Upper lobe of left lung (tissue), 4 donors: ENCODE data around the gene TUBGCP2.

Source experiments
- POLR2A ChIP-seq, 4 donors: fragments of 450-650 bp; IDR thresholded peaks; one replicate each; pipeline ENCODE4 v1.5.1; 2016 to 2017; ENCODE audit warnings: antibody characterized with exemption in 4 of 4, mild to moderate bottlenecking in 2 of 4
- POLR2AphosphoS5 ChIP-seq, 2 donors: sonication (generic); formaldehyde crosslinking; IDR thresholded peaks; one replicate each; pipeline ENCODE4 v1.5.1; 2017; ENCODE audit warnings: antibody characterized with exemption in 2 of 2
- TF ChIP-seq, protein P1 (sequence below), 6 experiments: fragments of 450-650 bp in 4 of 6; fragments of 200-600 bp in 2 of 6; sonication (generic) in 2 of 6; IDR thresholded peaks; one replicate each; pipeline ENCODE4 v1.5.1; 2016 to 2019; ENCODE audit warnings: antibody characterized with exemption in 6 of 6

DNA sequence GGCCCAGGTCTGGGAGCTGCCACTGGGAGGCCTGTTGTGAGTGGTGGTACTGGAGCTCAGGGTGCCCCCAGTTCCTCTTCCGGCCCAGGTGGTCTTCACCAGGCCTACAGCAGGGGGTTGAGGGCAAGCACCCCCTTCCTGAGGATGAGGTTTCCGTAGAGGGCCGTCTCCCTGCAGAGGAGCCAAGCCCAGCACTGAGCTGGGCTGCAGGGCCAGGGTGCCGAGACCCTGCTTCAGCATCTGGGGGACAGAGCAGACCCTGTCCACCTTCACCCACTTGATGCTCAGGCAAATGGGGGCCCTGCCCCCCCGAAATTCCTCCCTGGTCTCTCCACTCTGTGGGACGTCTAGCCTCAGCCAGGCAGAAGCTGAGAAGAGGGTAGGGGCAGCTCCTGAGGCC, 46.6 kb upstream of the TUBGCP2 start:
- TF ChIP-seq, protein P1, sequence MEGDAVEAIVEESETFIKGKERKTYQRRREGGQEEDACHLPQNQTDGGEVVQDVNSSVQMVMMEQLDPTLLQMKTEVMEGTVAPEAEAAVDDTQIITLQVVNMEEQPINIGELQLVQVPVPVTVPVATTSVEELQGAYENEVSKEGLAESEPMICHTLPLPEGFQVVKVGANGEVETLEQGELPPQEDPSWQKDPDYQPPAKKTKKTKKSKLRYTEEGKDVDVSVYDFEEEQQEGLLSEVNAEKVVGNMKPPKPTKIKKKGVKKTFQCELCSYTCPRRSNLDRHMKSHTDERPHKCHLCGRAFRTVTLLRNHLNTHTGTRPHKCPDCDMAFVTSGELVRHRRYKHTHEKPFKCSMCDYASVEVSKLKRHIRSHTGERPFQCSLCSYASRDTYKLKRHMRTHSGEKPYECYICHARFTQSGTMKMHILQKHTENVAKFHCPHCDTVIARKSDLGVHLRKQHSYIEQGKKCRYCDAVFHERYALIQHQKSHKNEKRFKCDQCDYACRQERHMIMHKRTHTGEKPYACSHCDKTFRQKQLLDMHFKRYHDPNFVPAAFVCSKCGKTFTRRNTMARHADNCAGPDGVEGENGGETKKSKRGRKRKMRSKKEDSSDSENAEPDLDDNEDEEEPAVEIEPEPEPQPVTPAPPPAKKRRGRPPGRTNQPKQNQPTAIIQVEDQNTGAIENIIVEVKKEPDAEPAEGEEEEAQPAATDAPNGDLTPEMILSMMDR (IDR thresholded peaks at IDR 0.05): no peak
- TF ChIP-seq POLR2A (IDR thresholded peaks at IDR 0.05) (no peak), POLR2AphosphoS5 (IDR thresholded peaks at IDR 0.05) (no peak)
